Measurements from ENCODE around the gene CACYBP.
"Not testable (repeated sequence)": the region's sequence is repeated elsewhere in the genome, so short reads cannot be mapped to it uniquely, and the experiment has no call there.

The CACYBP gene

GRCh38 chr1:175043824-175044223 is 44.1 kb downstream of the CACYBP start:
- no peak for TF ChIP-seq CTCF (conservative IDR thresholded peaks at IDR 0.05; ENCODE audit: low read depth, low read length)
- Histone ChIP-seq H3K36me3 (ENCODE audit: insufficient read depth) (no peaks in the 10 kb centered on the region), H3K27me3 (ENCODE audit: insufficient read depth, low read depth) (no peaks in the 10 kb centered on the region), H3K4me1 (ENCODE audit: low read depth, poor library complexity, severe bottlenecking) (no peaks in the 10 kb centered on the region), H3K27ac (no peak overlapping the region), H4K20me1 (ENCODE audit: insufficient read depth) (no peaks in the 10 kb centered on the region), H2AFZ (ENCODE audit: low read depth) (no peak overlapping the region), H3K4me2 (no peak overlapping the region), H3K4me3 (IDR thresholded peaks at IDR 0.05; ENCODE audit: insufficient read depth, low read depth, low read length) (no peak overlapping the region), H3K79me2 (ENCODE audit: insufficient read depth, low read depth) (no peaks in the 10 kb centered on the region), H3K9ac (no peak overlapping the region)

- H3K9ac ChIP-seq; H3K4me3 ChIP-seq (IDR thresholded peaks at IDR 0.05; ENCODE audit: insufficient read depth, low read depth, low read length); H3K27ac ChIP-seq; H3K27me3 ChIP-seq (ENCODE audit: insufficient read depth, low read depth); H3K36me3 ChIP-seq (ENCODE audit: insufficient read depth); H3K4me1 ChIP-seq (ENCODE audit: low read depth, poor library complexity, severe bottlenecking); H2AFZ ChIP-seq (ENCODE audit: low read depth); H3K4me2 ChIP-seq; H3K79me2 ChIP-seq (ENCODE audit: insufficient read depth, low read depth); H4K20me1 ChIP-seq (ENCODE audit: insufficient read depth): not testable (repeated sequence)
Measured at GRCh38 chr1:175044591-175044990, 44.8 kb downstream of the CACYBP start.

- no peak overlapping the region for H3K9ac ChIP-seq
- TF ChIP-seq CTCF (conservative IDR thresholded peaks at IDR 0.05; ENCODE audit: low read depth, low read length), result no peak
- no peak overlapping the region for H3K27ac ChIP-seq
- no peaks in the 10 kb centered on the region for H3K36me3 ChIP-seq (ENCODE audit: insufficient read depth)
- H4K20me1 ChIP-seq (ENCODE audit: insufficient read depth), result no peaks in the 10 kb centered on the region
- no peaks in the 10 kb centered on the region for H3K27me3 ChIP-seq (ENCODE audit: insufficient read depth, low read depth)
- no peak overlapping the region for H3K4me2 ChIP-seq
- no peaks in the 10 kb centered on the region for H3K79me2 ChIP-seq (ENCODE audit: insufficient read depth, low read depth)
- H3K4me3 ChIP-seq (IDR thresholded peaks at IDR 0.05; ENCODE audit: insufficient read depth, low read depth, low read length), result no peak overlapping the region
- H2AFZ ChIP-seq (ENCODE audit: low read depth), result no peak overlapping the region
- no peaks in the 10 kb centered on the region for H3K4me1 ChIP-seq (ENCODE audit: low read depth, poor library complexity, severe bottlenecking)
Measured at GRCh38 chr1:175045097-175045496, 45.4 kb downstream of the CACYBP start.

- H3K79me2 ChIP-seq (ENCODE audit: insufficient read depth, low read depth), result no peaks in the 10 kb centered on the region
- no peaks in the 10 kb centered on the region for H3K27me3 ChIP-seq (ENCODE audit: insufficient read depth, low read depth)
- no peak overlapping the region for H3K9ac ChIP-seq
- no peaks in the 10 kb centered on the region for H3K36me3 ChIP-seq (ENCODE audit: insufficient read depth)
- no peak overlapping the region for H2AFZ ChIP-seq (ENCODE audit: low read depth)
- H3K4me2 ChIP-seq, result no peak overlapping the region
- no peaks in the 10 kb centered on the region for H4K20me1 ChIP-seq (ENCODE audit: insufficient read depth)
- no peak overlapping the region for H3K4me3 ChIP-seq (IDR thresholded peaks at IDR 0.05; ENCODE audit: insufficient read depth, low read depth, low read length)
- H3K4me1 ChIP-seq (ENCODE audit: low read depth, poor library complexity, severe bottlenecking), result no peaks in the 10 kb centered on the region
- H3K27ac ChIP-seq, result no peak overlapping the region
- TF ChIP-seq CTCF (conservative IDR thresholded peaks at IDR 0.05; ENCODE audit: low read depth, low read length), result no peak
Measured at GRCh38 chr1:175045519-175045918, 45.8 kb downstream of the CACYBP start.

GRCh38 chr1:175050992-175051391 is 51.2 kb downstream of the CACYBP start:
- Histone ChIP-seq H3K4me2 (no peak overlapping the region), H3K36me3 (ENCODE audit: insufficient read depth) (no peaks in the 10 kb centered on the region), H3K9ac (no peak overlapping the region), H4K20me1 (ENCODE audit: insufficient read depth) (no peaks in the 10 kb centered on the region), H3K4me3 (IDR thresholded peaks at IDR 0.05; ENCODE audit: insufficient read depth, low read depth, low read length) (no peak overlapping the region), H3K27me3 (ENCODE audit: insufficient read depth, low read depth) (no peaks in the 10 kb centered on the region), H3K4me1 (ENCODE audit: low read depth, poor library complexity, severe bottlenecking) (no peaks in the 10 kb centered on the region), H3K79me2 (ENCODE audit: insufficient read depth, low read depth) (no peaks in the 10 kb centered on the region), H3K27ac (no peak overlapping the region), H2AFZ (ENCODE audit: low read depth) (no peak overlapping the region)
- TF ChIP-seq CTCF (conservative IDR thresholded peaks at IDR 0.05; ENCODE audit: low read depth, low read length), result no peak
